IPS-NIHi7 (cell line): ENCODE measurements around the gene KIF16B.
"Not testable (repeated sequence)": the region's sequence is repeated elsewhere in the genome, so short reads cannot be mapped to it uniquely, and the experiment has no call there.

Experiments
- DNase-seq: peaks from one replicate; pipeline ENCODE4 v3.0.0; 2012; ENCODE audit warnings: mixed read lengths; ENCODE audit errors: extremely low spot score

Gene KIF16B

DNA sequence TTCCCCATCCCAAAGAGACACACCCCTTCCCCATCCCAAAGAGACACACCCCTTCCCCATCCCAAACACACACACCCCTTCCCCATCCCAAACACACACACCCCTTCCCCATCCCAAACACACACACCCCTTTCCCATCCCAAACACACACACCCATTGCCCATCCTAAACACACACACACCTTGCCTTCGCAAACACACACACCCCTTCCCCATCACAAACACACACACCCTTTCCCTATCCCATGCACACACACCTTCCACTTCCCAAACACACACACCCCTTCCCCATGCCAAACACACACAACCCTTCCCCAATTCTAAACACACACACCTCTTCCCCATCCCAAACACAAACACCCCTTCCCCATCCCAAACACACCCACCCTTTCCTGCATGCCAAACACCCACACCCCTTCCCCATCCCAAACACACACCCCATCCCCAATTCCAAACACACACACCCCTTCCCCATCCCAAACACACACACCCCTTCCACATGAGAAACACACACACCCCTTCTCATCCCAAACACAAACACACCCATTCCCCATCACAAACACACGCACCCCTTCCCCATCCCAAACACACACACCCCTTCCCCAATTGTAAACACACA, 315.3 kb downstream of the KIF16B start:
- DNase-seq, result no peak

DNA sequence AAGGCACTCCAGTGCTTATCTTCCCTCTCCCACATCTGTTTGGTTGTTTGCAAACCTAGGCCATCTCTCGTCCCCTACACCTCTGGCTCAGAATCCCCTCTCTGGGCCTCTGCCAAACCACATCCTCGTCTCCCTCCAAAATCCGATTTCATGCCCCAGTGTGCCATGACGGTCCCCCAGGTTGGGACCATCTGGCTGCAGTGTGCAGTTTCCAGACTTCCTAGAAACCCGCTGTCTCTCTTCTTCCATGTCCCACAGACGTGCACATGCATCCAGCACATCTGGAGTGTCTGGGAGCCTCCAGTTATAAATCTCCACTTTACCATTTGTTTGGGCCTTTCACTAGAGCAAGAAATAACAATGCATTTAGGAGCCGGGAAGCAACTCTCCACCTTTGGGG, 316.2 kb downstream of the KIF16B start:
- DNase-seq, result no peak

DNA sequence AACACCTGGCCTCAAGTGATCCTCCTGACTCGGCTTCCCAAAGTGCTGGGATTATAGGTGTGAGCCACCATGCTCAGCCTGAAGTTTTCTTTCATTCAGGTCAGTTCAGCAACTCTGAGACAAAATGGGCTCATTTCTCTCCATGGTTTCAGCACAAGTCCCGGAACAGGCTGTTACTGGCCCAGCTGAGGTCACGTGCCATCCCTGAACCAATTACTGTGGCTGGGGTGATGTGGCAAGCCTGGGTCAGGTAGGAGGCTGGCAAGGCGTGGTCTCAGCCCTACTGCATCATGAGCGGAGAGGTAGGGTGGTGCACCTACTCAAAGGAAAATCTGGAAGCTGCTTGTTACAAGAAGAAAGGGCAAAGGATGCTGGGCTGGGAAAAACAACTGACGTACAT, 326.4 kb downstream of the KIF16B start:
- DNase-seq, result no peak

DNA sequence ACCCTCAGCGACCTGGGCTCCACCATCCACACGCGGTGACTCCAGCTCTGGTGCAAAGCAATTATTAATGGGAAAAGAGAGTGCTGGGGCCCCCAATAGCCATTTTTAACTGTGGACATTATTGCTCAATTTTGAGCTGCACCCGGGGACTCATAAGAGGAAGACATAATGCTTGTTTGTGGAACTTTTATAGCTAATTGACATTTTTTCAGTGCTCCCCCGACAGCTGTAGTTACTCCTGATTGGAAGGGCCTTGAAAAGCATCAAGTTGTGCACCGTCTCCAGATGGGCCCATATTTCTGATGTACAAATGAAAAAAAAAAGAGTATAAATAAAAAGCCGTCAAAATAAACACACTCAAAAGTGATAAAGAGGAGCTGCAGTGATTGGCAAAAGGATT, 327.0 kb downstream of the KIF16B start:
- no peak for DNase-seq

DNA sequence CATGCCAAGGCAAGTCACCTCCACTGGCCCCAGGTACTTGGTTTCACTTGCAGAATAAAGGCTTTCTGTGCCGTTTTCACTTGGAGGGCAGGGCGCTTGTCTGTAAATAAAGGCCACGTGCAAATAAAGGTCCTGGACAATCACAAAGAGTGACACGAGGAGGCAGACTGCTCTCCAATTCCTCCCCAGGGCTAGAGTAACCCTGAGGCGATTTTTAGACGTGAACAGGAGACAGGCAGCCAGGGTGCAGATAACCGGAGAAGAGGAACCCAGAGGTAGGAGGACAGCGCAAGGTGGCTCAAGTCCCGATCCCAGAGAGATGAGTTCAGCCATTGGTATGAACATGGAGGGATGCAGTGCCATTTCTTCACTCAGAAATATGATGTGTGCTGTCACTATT, 327.4 kb downstream of the KIF16B start:
- DNase-seq, result no peak

DNA sequence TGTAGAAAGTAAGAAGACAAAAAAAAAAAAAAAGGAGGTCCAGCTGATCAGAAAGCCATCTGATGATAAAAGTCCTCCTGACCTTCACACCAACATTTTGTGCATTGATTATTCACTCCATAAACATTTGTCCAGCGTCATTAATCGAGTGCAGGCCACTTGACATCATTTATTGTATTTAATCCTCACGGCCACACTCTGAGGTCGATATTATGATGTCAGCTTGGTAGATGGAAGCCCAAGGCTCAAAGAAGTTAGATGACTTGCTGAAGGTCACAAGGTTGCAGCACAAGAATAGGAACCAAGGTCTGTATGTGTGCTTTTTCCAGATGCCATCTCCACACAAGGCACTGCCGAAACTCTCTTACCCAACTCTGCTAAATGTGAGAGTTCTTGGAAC, 328.4 kb downstream of the KIF16B start:
- DNase-seq, result no peak

DNA sequence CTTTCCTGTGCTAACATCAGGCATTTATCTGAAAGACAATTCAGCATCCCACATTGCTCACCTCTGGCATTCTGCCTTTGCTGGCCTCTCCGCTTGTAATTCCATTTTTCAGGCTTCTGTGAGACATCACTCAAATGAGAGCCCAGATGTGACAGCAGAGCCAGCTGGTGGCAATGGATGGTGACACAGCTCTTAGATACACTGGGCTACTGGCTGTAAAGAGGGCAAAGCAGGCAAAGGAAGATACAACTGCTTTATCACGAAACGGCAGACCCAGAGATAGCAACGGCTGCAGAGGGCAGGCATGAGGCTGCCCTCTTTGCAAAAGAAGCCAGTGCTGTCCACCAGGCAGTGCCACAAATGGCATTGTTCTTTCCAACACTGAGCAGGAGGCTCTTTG, 329.8 kb downstream of the KIF16B start:
- DNase-seq, result no peak

DNA sequence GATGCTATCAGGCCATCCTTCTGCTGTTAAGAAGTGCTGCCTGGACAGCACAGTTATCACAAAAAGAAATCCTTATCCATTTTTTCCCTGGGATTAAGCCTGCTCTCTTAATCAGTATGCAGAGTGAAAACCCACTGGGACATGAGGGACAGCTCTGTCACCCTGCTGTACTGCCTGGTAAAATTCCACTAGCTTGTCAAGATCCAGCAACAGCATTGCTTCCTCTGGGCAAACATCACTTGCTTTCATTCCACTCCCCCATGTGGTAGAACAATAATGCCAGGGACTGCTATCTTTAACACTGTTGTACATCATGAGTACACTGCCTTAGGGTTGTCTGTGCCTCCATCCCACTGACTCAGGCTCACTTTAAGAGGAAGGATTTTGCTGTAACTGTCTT, 331.3 kb downstream of the KIF16B start:
- no peak for DNase-seq

DNA sequence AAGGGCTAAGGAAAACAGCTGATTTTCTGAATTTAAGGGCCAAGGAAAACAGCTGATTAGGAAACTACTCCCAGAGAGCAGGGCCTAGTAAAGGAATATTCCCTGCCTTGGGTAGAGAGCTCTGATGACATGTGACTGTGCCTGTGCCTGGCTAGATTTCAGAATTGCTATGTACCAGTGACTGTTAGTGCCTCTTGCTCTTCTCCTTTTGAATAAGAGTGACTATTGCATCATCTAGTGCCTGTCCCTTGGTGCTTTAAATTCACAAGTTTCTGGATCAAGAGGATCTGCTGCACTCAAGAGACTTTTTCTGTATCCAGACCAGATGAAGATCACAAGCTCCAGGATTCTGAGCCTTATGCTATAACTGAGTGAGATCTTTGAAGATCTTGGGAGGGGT, 332.9 kb downstream of the KIF16B start:
- no peak for DNase-seq

DNA sequence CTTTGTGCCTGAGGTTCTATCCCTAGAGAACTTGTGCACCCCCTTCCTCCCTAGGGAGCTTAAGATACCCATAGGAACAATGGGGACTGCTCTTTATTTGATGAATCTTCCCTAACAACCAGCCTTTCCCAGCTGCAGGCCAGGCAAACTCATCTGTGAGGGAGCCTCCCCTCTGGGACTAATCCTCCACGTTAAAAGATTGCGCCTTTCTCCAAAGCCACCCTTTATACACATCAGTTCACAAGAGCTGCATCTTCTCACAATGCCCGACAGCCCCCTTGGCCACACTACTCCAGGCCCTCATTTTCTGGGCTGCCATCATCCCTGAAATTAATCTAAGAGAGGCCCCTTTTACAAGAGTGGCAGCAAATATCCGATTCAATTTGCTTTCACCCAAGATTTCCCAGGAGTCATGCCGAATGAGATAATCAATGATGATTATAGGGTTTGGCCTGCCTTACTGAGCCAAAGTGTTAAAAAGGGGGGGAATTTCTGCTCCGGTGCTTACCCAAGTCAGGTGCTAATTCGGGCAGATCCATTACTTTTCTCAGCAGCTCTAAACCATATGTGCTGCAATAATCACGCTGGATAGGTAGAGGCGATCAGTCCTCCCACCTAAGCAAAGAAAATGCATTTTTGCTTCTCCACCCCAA, 336.5 kb downstream of the KIF16B start:
- no peak for DNase-seq

DNA sequence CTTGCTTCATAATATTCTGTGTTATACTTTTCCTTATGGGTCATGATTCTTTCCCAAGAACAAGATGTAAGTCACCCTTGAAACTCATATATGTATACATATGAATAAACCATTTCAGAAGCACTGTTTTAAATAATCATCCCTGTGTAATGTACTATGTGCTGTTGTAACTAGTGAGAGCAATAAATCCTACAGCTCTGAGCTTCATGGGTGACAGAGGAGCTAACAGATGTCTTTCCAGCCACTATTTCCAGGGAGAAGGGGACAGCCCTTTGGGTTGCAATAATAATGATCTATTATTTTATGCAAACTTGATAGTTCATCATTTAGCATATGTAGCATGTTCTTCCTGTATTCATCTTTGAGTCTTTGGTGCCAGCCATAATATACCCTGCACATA, 342.8 kb downstream of the KIF16B start:
- DNase-seq, result no peak

DNA sequence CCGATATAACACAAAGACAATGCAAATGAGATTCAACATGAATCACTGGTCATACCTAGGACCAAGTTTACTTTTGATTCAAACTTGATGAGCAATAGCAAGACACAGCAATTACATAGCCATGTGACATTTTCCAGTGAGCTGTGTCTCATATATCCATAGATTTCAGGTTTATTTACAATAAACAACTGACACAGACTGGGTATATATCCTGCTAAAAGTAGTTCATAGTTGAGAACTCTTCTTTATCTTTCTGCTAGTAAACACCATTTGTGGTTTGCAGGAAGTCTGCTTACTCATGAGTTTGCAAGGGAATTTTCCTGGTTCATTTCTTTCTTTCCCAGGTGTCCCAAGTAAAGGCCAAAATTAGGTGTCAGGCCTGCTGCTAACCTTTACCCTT, 343.4 kb downstream of the KIF16B start:
- DNase-seq, result no peak

DNA sequence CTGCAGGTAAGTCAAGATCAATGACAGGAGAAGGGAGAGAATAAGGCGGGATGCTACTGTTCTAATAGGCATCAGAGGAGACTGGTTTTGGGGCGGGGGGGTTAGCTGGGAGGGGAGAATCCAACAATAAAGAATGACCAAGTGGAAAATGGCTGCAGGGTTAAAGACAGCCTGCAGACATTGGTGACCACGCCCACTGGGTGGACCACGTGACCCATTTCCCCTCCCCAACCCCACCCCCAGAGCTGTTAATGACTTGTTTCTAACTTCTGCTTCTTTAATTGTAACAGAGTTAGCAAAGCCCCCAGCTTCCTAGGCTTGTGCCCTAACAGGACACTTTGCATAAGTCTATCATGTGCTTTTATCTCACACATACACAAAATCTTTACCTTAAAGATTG, 344.5 kb downstream of the KIF16B start:
- no peak for DNase-seq

DNA sequence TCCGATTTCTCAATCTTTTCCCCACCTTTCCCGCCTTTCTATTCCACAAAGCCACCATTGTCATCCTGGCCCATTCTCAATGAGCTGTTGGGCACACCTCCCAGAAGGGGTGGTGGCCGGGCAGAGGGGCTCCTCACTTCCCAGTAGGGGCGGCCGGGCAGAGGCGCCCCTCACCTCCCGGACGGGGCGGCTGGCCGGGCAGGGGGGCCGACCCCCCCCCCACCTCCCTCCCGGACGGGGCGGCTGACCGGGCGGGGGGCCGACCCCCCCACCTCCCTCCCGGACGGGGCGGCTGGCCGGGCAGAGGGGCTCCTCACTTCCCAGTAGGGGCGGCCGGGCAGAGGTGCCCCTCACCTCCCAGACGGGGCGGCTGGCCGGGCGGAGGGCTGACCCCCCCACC, 346.3 kb downstream of the KIF16B start:
- DNase-seq, result not testable (repeated sequence)

DNA sequence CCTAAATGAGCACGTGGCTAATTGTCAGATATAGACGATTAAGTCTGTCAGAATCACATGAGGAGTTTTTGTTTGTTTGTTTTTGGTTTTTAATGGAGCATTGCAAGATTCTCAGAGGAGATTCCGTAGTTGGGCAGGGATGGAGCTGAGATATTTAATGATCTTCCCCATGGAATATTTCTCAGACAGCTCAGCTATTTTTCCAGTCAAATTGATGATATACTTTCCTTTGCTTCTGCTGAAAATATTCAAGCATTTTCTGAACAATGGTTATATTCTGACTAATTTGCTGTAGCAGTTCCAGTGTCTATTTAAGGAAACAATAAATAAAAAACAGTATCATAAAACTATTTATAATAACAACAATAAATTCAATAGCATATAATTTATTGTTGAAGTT, 348.4 kb downstream of the KIF16B start:
- no peak for DNase-seq

DNA sequence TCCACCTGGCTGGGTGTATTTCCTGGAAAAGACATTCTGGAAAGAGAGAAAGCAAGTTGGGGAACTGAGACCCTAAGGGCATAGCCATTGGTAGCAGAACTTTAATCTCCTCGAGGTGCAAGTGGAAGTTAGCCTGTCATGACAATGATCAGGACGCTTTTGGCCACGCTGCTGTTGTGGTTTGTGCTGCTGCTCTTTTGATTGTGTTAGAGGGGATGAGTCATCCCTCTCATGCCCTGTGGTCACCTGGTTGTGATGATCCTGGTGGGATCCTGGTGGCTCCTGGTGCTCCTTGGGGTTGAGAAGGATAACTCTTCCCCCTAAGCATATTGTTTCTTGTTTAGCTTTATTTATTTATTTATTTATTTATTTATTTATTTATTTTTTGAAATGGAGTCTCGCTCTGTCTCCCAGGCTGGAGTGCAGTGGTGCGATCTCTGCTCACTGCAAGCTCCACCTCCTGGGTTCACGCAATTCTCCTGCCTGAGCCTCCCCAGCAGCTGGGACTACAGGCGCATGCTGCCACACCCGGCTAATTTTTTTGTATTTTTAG, 350.3 kb downstream of the KIF16B start:
- DNase-seq, result no peak
